ENCODE results near the gene CLGN.

The CLGN gene

GRCh38 chr4:140388015-140388414 lies 39.4 kb downstream of the CLGN start:
- in situ Hi-C loops (cut with HindIII; ENCODE audit: low sequenced_read_pairs): no loop called here

DNA sequence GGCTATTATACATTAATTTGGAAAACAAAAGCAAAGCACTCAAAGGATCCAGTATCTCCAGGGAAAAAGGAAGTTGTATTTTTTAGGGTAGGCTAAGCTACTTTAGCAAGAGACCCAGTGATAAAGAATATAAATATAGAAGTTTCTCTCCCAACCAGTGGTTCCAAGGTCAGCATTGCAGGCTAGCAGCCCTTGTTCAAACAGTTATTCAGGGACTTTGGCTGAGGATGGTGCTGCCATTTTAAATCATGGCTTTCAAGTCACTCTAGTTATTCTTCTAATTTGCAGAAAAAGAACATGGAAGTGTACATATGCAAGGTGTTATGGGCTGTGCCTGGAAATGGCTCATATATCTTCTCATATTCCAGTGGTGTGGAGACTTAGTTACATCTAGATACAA lies 44.7 kb downstream of the CLGN start:
- in situ Hi-C loops (cut with HindIII; ENCODE audit: low sequenced_read_pairs): no loop called here

- in situ Hi-C loops (cut with HindIII; ENCODE audit: low sequenced_read_pairs): loop anchor here (25.0 kb wide), 2 partner anchors 263 to 513 kb away; no protein-coding TSS in a partner anchor
These were observed 53.3 kb downstream of the CLGN start for GRCh38 chr4:140374130-140374477.

DNA sequence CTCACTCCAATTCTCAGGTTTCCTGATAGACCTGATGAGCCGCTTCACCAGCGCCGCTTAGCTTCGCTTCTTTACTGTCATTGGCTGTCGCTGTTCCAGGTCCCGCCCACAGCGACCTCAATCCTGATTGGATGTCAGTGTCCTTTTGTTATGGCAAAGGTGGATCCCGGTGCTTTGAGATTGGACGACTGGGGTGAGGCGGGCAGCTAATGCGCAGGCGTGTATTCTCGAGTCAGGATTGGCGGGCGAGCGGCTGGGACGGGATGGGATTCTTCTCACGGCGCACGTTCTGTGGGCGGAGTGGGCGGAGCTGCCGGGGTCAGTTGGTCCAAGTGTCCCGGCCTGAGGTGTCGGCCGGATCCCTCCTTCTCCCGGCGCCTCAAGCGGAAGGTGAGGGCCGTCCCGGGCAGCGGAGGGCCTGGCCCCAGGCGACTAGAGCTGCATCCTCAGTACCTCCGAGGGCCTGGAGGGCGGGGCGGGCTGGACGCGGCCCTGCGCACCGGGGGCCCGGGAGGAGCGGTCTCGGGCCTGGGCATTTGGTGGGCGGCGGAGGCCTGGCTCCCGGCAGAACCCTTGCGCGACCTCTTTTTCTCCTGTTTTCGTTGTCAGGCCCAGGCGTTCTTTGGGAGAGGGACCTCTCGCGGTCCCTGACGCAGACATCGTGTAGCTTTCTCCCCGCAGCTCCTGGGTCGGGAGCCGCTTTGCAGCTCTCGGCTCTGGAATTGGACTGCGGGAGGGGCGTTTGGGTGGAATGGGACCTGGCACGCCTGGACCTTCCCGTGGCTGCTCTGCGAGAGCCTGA lies 53.9 kb downstream of the CLGN start, which contains the start of gene SCOC:
TSS of gene SCOC (plus strand) at position 319 of the 802 bp plus-strand sequence. CDS start 5,525 bp downstream, outside the sequence.
- in situ Hi-C loops (cut with HindIII; ENCODE audit: low sequenced_read_pairs): loop anchor here (25.0 kb wide), 2 partner anchors 264 to 514 kb away; no protein-coding TSS in a partner anchor

- in situ Hi-C loops (cut with HindIII; ENCODE audit: low sequenced_read_pairs): loop anchor here (25.0 kb wide), 2 partner anchors 264 to 514 kb away; no protein-coding TSS in a partner anchor
These were observed 54.6 kb downstream of the CLGN start for GRCh38 chr4:140372751-140373327.

DNA sequence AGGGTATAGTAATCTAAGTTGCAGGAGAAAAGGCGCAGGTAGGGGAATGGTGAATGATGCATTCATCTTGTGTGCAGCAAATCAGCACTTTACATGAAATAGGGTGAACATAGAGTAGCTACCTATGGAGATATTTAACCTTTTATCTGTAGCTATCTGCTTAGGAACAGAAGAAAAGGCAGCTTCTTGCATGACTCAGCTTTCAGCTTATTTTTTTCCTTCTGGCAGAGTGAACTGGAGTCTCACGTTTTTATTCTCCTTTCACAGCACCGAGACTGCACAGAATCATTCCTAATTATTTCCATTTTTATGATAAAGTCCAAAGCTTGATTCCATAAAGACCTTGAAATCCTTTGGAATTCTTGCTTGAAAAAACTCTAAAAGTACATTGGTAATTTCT lies 58.8 kb downstream of the CLGN start:
- in situ Hi-C loops (cut with HindIII; ENCODE audit: low sequenced_read_pairs): loop anchor here (25.0 kb wide), 2 partner anchors 269 to 519 kb away; no protein-coding TSS in a partner anchor

GRCh38 chr4:140367738-140368137 lies 59.7 kb downstream of the CLGN start:
- in situ Hi-C loops (cut with HindIII; ENCODE audit: low sequenced_read_pairs): loop anchor here (25.0 kb wide), 2 partner anchors 270 to 520 kb away; no protein-coding TSS in a partner anchor

DNA sequence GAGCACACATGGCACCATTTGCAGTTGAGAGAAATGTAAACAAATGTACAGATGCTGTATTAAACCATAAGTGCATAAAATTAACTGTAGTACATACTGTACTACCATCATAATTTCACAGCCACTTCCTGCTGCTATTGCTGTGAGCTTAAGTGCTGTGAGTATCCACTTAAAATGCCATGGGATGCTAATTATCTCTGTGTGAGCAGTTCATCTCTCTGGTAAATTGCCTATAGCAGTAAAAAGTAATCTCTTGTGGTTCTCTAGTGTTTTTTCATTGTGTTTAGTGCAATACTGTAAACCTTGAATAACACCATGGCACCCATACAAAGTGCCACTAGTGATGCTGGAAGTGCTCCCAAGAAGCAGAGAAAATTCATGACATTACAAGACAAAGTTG lies 63.9 kb downstream of the CLGN start:
- in situ Hi-C loops (cut with HindIII; ENCODE audit: low sequenced_read_pairs): loop anchor here (25.0 kb wide), 2 partner anchors 274 to 524 kb away; no protein-coding TSS in a partner anchor

DNA sequence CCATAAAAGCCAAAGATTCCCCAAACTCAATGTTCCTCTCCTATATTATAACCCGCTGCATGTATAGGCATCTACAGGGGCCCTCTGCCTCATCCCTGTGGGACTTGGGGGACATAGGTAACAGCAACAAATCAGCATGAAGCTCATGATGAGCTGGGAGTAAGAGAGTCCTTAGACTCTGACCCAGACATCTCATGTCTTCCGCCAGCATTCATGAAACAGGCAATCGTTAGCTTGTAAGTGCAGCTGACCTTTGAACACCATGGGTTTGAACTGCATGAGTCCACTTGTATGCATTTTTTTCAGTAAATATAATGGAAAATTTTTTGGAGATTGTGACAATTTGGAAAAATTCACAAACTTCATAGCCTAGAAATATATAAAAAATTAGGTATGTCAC lies 64.4 kb downstream of the CLGN start:
- in situ Hi-C loops (cut with HindIII; ENCODE audit: low sequenced_read_pairs): loop anchor here (25.0 kb wide), 2 partner anchors 274 to 524 kb away; no protein-coding TSS in a partner anchor

DNA sequence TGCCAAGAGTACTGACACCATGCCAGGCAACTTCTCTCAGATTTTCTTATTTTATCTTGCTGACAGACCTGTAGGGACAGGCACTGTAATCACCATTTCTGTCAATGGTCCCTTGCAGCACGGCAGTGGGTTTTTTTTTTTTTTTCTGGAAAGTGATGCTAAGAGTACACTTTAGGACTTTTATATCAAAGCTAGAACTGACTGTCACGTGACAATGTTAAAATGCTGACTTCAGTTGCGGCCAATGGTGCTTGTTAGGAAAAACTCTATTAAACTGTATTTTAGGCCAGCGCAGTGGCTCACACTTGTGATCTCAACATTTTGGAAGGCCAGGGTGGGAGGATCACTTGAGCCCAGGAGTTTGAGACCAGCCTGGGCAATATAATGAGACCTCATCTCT lies 66.3 kb downstream of the CLGN start:
- in situ Hi-C loops (cut with HindIII; ENCODE audit: low sequenced_read_pairs): loop anchor here (25.0 kb wide), 2 partner anchors 276 to 526 kb away; no protein-coding TSS in a partner anchor

- in situ Hi-C loops (cut with HindIII; ENCODE audit: low sequenced_read_pairs): loop anchor here (25.0 kb wide), 2 partner anchors 278 to 528 kb away; no protein-coding TSS in a partner anchor
These were observed 67.7 kb downstream of the CLGN start for GRCh38 chr4:140359562-140360427.

GRCh38 chr4:140358281-140358680 lies 69.2 kb downstream of the CLGN start:
- in situ Hi-C loops (cut with HindIII; ENCODE audit: low sequenced_read_pairs): loop anchor here (25.0 kb wide), 2 partner anchors 279 to 529 kb away; no protein-coding TSS in a partner anchor

DNA sequence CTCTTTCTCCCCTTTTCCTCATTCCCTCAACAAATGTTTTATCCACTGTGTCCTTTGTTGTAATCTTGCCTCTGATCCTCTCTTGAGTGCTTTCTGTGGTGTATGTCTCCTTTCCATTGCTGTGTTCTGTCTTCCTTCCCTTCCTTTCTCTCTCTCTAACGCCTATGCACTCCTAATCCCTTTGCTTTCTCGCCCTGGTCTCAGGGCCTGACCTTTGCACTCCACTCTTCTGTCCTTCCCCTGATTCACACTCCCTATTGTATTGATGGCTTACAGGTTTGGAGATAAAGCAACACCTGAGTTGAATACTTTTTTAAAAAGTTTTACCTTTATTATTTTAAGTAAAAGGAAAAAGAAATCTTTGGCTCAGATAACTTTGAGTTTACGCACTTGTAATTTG lies 69.6 kb downstream of the CLGN start:
- in situ Hi-C loops (cut with HindIII; ENCODE audit: low sequenced_read_pairs): loop anchor here (25.0 kb wide), 2 partner anchors 279 to 529 kb away; no protein-coding TSS in a partner anchor

- in situ Hi-C loops (cut with HindIII; ENCODE audit: low sequenced_read_pairs): loop anchor here (25.0 kb wide), 2 partner anchors 282 to 532 kb away; no protein-coding TSS in a partner anchor
These were observed 72.2 kb downstream of the CLGN start for GRCh38 chr4:140355288-140355687.

- in situ Hi-C loops (cut with HindIII; ENCODE audit: low sequenced_read_pairs): loop anchor here (25.0 kb wide), 2 partner anchors 284 to 534 kb away; no protein-coding TSS in a partner anchor
These were observed 73.7 kb downstream of the CLGN start for GRCh38 chr4:140353786-140354185.

DNA sequence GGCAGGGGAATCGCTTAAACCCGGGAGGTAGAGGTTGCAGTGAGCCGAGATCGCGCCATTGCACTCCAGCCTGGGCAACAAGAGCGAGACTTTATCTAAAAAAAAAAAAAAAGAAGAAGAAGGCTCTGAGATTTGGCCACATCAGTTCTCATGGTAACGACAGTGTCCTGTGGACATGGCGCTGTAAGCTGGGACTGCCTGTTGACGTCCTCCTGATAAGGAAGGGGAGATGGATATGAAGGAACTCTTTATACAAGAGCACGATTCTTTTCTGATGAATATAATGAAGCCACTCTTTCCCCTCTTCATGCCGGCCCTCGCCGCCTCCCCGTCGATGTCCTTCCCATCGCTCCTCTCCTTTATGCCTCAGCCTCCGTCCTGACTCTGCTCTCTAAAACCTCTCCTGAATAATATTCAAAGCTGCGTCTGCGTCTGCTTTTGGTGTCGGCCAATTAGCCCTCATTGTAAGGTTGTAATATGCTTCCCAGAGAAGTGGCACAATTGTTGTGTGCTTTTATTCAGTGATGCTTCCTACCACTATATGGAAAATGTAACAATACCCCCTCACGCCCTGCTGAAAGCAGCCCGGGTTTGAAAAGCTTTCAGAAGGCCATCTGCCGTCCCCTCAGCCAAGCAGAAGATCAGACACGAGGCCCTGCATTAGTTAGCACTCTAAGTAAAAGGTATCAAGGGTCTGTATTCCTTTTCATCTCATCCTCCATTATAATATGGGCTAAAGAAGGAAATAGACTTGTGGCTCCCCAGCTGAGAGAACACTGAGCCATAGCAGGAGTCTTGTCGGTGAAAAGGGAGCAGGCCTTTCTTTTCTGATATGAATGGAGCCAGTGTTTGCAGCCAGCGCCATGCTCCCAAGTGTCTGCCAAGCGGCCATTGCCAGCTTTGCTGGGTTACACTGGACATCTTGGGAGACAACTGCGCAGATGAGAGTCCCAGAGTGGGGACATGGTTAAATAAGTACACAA lies 76.1 kb downstream of the CLGN start:
- in situ Hi-C loops (cut with HindIII; ENCODE audit: low sequenced_read_pairs): loop anchor here (25.0 kb wide), 2 partner anchors 286 to 536 kb away; no protein-coding TSS in a partner anchor

- in situ Hi-C loops (cut with HindIII; ENCODE audit: low sequenced_read_pairs): loop anchor here (25.0 kb wide), 2 partner anchors 287 to 537 kb away; no protein-coding TSS in a partner anchor
These were observed 77.6 kb downstream of the CLGN start for GRCh38 chr4:140349816-140350215.

GRCh38 chr4:140346136-140346535 lies 81.3 kb downstream of the CLGN start:
- in situ Hi-C loops (cut with HindIII; ENCODE audit: low sequenced_read_pairs): no loop called here

DNA sequence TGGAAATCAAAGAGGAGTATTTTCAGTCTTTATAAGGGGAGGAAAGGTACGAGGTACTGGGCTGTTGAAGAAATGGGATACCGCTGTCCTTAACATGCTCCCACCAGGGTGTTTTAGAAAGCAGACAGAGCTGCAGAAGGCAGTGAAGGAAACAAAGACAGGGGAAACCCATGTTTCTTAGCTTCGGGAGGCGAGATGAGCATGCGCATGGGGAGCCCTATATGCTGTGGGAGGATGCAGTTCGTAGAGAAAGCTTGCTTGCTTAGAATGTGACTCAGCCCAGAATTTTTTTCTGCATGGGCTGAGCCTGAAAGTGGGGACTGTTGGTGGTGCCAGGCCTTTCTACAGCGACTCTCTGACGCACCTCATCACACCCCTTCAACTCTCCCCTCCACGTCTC lies 82.8 kb downstream of the CLGN start:
- in situ Hi-C loops (cut with HindIII; ENCODE audit: low sequenced_read_pairs): no loop called here

All from DLD1 (cell line).